NCI-H446 treated with DMSO at 0.1 percent for 48 hours (cell line): ENCODE results near the gene PPM1L.
A peak's percentile ranks its signal among the peaks of the same experiment; 100 is the strongest.
"Not testable (repeated sequence)": the region's sequence is repeated elsewhere in the genome, so short reads cannot be mapped to it uniquely, and the experiment has no call there.

Experiments used
- DNase-seq: peaks from one replicate; lab custom pipeline; 2025; lab: John Stamatoyannopoulos, UW

PPM1L gene

GRCh38 chr3:160755776-160756304 is at the start of gene PPM1L:
PPM1L (plus strand) TSS chr3:160756231.
- peak; percentile 24 for DNase-seq

DNA sequence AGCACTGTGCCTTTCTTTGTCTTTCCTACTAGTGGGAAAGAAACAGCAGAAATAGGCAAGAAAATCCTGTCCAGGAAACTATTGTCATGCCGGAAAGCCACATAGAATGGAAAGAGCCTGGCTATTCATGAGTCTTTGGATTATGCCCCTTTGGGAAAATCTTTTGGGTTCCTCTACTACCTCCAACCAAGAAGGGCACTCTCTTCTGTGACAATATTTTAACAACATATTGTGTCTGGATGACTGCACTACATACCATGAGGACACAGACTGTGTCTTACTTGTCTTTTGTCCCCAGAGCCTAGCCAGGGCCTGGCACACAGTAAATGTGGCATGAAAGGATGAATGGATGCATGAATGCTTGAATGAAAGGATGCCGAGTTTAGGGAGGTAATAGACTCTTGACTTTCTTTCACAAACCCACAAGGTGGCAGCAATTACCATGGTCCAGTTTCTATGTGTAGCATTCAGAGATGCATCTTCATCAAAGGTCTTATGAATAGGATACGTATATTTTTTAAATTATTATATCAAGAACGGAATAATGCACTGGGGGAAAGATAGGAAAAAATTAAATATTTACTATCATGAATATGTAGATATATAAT is 48.7 kb upstream of the PPM1L start:
- peak; percentile 51 for DNase-seq

DNA sequence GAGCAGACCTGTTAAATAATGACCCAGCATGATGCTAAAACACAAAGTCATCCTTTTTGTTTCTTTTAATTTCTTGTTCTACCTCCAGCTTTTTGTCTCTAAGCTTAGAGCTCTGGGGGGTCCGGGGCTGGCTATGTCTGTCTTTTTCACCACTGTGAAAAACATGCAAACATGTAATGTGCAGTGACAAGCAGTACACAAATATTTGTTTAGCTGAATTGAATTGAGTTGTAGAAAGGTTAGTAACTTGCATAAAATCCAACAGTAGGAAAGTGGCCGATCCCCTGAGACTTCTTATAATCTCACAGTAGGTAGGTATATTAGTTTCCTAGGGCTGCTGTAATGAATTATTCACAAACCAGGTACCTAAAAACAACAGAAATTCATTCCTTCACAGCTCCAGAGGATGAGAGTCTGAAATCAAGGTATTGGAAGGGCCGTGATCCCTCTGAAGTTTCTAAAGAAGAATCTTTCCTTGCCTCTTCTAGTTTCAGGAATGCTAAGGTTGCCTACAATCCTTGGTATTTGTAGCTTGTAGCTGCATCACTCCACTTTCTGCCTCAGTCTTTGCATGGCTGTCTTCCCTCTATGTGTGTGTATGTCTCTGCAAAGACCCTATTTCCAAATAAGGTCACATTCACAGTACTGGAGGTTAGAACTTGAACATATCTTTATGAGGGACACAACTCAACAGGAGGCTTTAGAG is 46.4 kb upstream of the PPM1L start:
- no peak for DNase-seq

GRCh38 chr3:160713144-160713543 is 42.9 kb upstream of the PPM1L start:
- not testable (repeated sequence) for DNase-seq

- no peak for DNase-seq
Measured at GRCh38 chr3:160719710-160720109, 36.3 kb upstream of the PPM1L start.

DNA sequence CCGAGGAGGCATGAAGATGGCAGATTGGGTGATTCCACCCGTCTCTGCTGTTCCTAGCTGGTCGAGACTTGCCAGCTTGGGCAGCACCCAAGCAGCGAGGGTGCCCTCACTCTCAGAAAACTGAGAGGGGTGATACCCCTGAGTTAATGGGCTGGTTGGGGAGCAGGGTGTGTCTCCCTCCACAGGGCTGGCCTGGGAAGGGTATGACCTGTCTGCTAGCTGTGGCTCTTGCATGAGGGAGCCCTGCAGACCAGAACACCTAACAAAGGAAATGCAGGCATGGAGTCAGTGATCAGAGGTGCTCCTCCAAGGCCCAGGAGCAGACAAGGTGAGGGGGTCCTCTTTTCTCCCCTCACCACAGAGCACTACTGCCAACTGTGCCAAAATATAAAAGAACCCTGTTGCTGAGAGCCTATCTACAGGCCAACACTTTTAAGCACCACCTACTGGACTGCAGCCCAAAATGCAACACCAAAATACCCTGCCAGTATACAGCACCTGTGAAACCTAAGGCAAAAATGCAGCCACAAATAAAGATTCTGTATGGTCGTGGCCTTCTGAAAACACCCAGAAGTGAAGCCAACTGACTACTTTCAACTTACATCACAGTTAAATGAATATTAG is 35.8 kb upstream of the PPM1L start:
- DNase-seq: no peak

DNA sequence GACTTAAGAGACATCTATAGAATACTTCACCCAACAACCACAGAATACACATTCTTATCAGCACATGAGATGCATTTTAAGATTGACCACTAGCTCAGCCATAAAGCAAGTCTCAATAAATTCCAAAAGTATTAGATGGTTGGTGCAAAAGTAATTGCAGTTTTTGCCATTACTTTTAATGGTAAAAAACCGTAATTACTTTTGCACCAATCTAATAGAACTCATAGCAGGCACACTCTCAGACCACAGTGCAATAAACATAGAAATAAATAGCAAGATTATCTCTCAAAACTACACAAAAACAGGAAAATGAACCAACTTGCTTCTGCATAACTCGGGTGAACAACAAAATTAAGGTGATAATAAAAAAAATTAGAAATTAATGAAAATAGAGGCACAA is 33.7 kb upstream of the PPM1L start:
- no peak for DNase-seq

DNA sequence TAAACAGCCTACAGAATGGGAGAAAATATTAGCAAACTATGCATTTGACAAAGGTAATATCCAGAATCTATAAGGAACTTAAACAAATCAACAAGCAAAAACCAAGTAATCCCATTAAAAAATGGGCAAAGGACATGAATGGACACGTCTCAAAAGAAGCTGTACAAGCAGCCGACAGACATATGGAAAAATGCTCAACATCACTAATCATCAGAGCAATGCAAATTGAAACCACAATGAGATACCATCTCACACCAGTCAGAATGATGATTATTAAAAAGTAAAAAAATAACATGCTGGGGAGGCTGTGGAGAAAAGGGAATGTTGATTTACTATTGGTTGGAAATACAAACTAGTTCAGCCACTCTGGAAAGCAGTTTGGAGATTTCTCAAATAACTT is 30.7 kb upstream of the PPM1L start:
- DNase-seq: no peak

GRCh38 chr3:160735826-160736225 is 20.2 kb upstream of the PPM1L start:
- peak; percentile 77 for DNase-seq

DNA sequence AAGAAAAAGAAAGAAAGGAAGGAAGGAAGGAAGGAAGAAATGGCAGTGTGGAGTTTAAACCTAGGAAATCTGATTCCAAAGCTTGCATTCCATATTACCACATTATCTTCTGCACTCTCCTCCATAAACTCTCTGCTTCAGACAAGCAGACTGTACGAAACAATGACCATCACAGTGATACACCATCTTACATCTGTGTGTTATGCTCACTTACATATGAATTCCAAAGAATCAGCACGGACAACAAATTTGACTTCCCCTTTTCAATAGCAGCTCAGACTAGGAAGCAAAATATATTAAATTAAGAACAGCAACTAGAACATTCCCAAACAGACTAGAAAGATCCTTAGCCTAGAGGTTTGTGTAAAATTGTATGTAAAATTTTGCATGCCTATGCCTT is 18.0 kb upstream of the PPM1L start:
- no peak for DNase-seq

DNA sequence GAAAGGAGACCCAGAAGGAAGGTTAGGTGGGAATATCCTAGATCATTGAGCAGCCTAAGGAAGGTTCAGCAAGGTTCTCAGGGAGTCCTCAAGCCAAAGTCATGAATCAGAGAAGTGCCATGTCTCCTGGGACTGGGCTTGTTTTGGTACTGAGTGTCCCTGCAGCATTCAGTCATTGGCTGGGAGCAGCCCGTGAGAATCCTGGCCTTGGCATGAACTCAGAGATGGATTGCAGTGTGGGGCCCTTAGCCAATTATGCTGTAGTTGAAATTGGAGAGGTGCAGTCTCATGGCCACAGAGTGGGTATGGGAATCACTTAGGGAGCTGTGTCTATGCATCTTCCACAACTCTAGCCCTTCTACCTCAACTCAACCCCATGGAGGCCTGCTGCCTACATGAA is 17.0 kb upstream of the PPM1L start:
- DNase-seq: peak; percentile 14

- DNase-seq: no peak
Measured at GRCh38 chr3:160746976-160747375, 9.1 kb upstream of the PPM1L start.

- no peak for DNase-seq
Measured at GRCh38 chr3:160747422-160747821, 8.6 kb upstream of the PPM1L start.

- no peak for DNase-seq
Measured at GRCh38 chr3:160748231-160748630, 7.8 kb upstream of the PPM1L start.

DNA sequence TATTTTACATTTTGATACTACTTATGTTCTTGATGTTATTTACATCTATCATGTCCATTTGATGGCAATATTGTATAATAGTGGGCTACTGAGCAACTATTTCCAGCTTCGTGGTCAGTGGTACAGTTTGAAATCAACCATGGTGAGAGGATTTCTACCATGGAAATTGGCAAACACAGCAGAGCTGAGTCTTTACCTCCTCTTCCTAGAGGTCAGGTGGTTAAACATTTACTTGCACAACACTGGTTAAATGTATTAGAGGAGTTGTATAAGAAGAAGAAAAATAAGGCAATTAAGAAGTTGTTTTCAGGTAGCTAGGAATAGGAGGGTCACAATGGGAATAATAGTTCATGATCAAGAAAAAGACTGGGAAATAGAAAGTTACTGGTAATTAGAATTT is 7.2 kb upstream of the PPM1L start:
- no peak for DNase-seq

DNA sequence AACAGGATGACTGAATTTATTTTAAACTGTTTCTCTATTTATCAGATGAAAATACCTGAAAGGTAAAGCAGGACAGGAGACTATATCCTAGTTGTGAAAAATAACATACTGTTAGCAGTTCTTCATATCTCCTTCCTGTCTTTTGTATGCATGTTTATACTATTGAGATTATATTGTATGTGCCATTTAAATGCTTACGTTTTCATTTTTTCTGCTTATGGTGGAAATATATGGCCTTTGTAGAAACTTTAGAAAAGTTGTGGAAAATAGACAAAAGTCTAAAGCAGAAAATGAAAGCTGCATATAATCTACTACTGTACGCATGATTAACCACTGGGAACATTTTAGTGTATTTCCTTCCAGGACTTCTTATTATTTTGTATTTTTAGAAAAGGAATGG is 2.1 kb upstream of the PPM1L start:
- no peak for DNase-seq

GRCh38 chr3:160754371-160754854 is 1.6 kb upstream of the PPM1L start:
- DNase-seq: no peak

DNA sequence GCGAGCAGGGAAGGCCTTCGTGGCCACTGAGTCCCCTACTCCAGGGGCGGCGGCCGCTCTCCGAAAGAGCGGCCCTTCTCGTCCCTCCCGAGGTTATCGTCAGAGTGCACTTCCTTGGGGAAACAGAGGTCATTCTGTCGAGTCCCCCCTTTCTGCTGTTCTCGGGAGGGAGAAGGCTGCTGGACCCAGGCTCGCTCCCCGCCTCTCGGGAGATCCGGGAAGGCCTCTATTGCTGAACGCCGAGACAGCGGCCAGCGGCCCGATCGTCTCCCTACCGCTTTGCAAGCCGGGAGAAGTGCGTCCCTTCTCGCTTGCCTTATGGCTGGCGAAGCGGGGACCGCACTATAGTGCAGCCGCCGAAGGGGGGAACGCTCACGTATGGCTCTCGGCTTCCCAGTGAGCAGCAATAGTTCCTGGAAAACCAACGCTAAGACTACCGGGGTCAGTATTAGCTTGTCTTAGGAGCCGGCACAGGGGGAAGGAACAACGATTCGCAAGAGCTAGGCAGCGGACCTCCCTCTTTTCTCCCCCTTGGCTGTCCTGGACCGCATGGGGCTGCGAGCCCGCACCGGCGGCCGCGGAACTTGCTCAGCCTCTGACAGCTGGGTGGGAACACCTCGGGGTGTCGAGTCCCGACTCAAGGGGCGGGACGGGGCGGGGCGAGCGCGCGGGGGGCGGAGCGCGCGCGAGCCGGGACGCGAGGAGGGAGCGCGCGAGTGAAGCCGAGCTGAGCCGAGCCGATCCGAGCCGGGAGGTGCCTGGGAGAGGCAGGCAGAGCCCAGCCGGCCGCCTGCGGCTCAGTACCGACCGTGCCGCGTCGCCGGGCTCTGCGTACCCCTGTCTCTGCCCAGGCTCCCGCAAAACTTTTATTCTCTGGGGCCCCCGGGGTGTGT is 930 bp upstream of the PPM1L start:
- peak; percentile 83 for DNase-seq

- no peak for DNase-seq
Measured at GRCh38 chr3:160757233-160758106, 1.4 kb downstream of the PPM1L start.

GRCh38 chr3:160758929-160759577 is 3.0 kb downstream of the PPM1L start:
- no peak for DNase-seq

DNA sequence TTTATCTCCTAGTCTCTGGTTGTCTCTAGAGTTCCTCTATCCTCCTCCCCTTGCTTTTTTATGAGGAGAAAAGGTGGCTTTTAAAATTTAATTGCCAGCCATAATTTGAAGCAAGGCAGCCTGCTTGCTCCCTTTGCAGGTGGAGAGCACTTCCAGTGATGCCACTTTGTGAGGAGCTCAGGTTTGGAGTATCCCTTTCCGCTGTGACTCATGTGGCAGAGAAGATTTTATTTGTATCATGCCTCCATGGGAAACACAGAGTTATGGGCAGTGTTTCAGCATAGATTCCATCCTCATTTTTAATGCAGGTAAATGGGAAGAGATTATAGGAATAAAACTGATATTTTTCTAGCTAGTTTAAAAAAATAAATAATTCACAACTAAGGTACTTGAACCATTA is 7.0 kb downstream of the PPM1L start:
- no peak for DNase-seq
